OCI-M2 (cell line): ENCODE measurements around the gene INTS1.

ENCODE experiments used
- DNase-seq: peaks from one replicate; lab custom pipeline; 2025; ENCODE audit not compliant: unreplicated experiment; lab: John Stamatoyannopoulos, UW

Gene INTS1

GRCh38 chr7:1503816-1504775, at the start of gene INTS1:
Gene INTS1, minus strand, starts transcription at chr7:1504389. Its CDS starts 429 bp downstream, at chr7:1503960.
- peak; percentile 9 for DNase-seq

- no peak for DNase-seq
Measured at GRCh38 chr7:1553512-1554210, 49.5 kb upstream of the INTS1 start.

GRCh38 chr7:1552200-1552599, 48.0 kb upstream of the INTS1 start:
- DNase-seq, result no peak

- no peak for DNase-seq
Measured at GRCh38 chr7:1550846-1551155, 46.6 kb upstream of the INTS1 start.

- DNase-seq, result no peak
Measured at GRCh38 chr7:1550005-1550845, 46.0 kb upstream of the INTS1 start.

- DNase-seq, result no peak
Measured at GRCh38 chr7:1549357-1550004, 45.3 kb upstream of the INTS1 start.

- DNase-seq, result no peak
Measured at GRCh38 chr7:1548944-1549343, 44.8 kb upstream of the INTS1 start.

GRCh38 chr7:1548438-1548831, 44.2 kb upstream of the INTS1 start:
- no peak for DNase-seq

- DNase-seq, result no peak
Measured at GRCh38 chr7:1547777-1548437, 43.7 kb upstream of the INTS1 start.

GRCh38 chr7:1546909-1547776, 43.0 kb upstream of the INTS1 start:
- DNase-seq, result no peak

- no peak for DNase-seq
Measured at GRCh38 chr7:1546274-1546908, 42.2 kb upstream of the INTS1 start.

- no peak for DNase-seq
Measured at GRCh38 chr7:1545417-1546246, 41.4 kb upstream of the INTS1 start.

GRCh38 chr7:1544896-1545416, 40.8 kb upstream of the INTS1 start:
- no peak for DNase-seq

GRCh38 chr7:1544178-1544895, 40.1 kb upstream of the INTS1 start:
- DNase-seq, result no peak

- DNase-seq, result no peak
Measured at GRCh38 chr7:1543826-1544177, 39.6 kb upstream of the INTS1 start.

- DNase-seq, result no peak
Measured at GRCh38 chr7:1542841-1543747, 38.9 kb upstream of the INTS1 start.
